Measurements from ENCODE around the gene C5orf46.
A peak's percentile ranks its signal among the peaks of the same experiment; 100 is the strongest.

DNA sequence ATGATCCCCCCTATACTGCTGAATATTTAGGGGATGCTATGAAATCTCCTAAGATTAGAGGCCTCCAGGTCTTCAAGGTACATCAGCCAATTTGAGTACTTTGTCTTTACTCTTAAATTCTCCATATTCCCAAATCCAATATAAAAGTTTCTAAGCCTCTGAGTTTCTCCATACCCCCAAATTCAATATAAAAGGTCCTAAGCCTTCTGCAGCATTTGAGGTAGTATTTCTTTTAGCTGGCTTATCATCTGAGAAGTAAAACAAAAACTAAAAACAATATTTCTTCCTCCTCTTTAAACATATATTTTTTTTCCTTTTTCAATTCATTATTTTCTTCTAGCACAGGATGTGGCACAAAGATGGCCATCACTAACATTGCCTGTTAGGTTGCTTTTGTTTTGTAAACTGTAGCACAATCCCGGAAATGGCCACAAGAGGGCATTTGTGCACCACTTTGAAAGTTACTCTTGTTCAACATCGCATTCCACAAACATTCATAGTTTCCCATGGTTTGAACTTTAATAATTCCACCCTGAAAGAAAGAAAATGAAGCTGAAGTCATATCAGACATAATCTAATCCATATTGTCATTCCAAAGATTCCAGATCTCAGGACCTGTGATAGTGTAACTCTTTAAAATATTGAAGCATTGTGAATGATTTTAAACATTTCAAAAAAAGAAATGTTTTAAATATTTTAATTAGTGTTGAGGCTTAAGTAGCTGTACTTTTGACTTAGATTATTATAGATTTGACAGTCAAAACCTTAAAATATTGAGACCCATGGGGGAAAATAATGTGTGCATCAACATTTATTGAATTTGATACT, 48.8 kb downstream of the C5orf46 start:
- TF ChIP-seq, protein P1, sequence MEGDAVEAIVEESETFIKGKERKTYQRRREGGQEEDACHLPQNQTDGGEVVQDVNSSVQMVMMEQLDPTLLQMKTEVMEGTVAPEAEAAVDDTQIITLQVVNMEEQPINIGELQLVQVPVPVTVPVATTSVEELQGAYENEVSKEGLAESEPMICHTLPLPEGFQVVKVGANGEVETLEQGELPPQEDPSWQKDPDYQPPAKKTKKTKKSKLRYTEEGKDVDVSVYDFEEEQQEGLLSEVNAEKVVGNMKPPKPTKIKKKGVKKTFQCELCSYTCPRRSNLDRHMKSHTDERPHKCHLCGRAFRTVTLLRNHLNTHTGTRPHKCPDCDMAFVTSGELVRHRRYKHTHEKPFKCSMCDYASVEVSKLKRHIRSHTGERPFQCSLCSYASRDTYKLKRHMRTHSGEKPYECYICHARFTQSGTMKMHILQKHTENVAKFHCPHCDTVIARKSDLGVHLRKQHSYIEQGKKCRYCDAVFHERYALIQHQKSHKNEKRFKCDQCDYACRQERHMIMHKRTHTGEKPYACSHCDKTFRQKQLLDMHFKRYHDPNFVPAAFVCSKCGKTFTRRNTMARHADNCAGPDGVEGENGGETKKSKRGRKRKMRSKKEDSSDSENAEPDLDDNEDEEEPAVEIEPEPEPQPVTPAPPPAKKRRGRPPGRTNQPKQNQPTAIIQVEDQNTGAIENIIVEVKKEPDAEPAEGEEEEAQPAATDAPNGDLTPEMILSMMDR (IDR thresholded peaks at IDR 0.05; ENCODE audit: low read length): peak; percentile 87
- no peak for TF ChIP-seq EZH2 (optimal IDR thresholded peaks at IDR 0.05; ENCODE audit: low read depth, low read length)
- TF ChIP-seq EZH2phosphoT487 (IDR thresholded peaks at IDR 0.05; ENCODE audit: low read length): no peak

Data from MM.1S (cell line).